Trophoblast cell (in vitro differentiated cells and primary cell): ENCODE data around the gene USO1.
"Not testable (repeated sequence)": the region's sequence is repeated elsewhere in the genome, so short reads cannot be mapped to it uniquely, and the experiment has no call there.

Source experiments
- DNase-seq, 2 donors: peaks; one replicate each; pipeline ENCODE4 v3.0.0-alpha.2; 2016
- H2AFZ ChIP-seq: 2 replicates; pipeline ENCODE4 v1.6.1; 2013; ENCODE audit warnings: low read length, moderate library complexity, mild to moderate bottlenecking; ENCODE audit not compliant: insufficient read depth, poor library complexity
- H2AK5ac ChIP-seq: 2 replicates; pipeline ENCODE4 v1.6.1; 2013; ENCODE audit warnings: mild to moderate bottlenecking, low read length
- H2BK120ac ChIP-seq: 2 replicates; pipeline ENCODE4 v1.6.1; 2013; ENCODE audit warnings: low read length, mild to moderate bottlenecking, moderate library complexity; ENCODE audit not compliant: insufficient read depth, poor library complexity
- H2BK12ac ChIP-seq: 2 replicates; pipeline ENCODE4 v1.6.1; 2013; ENCODE audit warnings: mild to moderate bottlenecking, low read length, moderate library complexity
- H2BK5ac ChIP-seq: 2 replicates; pipeline ENCODE4 v1.6.1; 2013; ENCODE audit warnings: low read length, low read depth, moderate library complexity, mild to moderate bottlenecking; ENCODE audit not compliant: poor library complexity
- H3K14ac ChIP-seq: 2 replicates; pipeline ENCODE4 v1.6.1; 2013; ENCODE audit warnings: mild to moderate bottlenecking, low read length
- H3K18ac ChIP-seq: 2 replicates; pipeline ENCODE4 v1.6.1; 2013; ENCODE audit warnings: mild to moderate bottlenecking, low read length
- H3K23ac ChIP-seq: 2 replicates; pipeline ENCODE4 v1.6.1; 2013; ENCODE audit warnings: low read length
- H3K27ac ChIP-seq: 2 replicates; pipeline ENCODE4 v1.5.1; 2013; ENCODE audit warnings: low read depth, mild to moderate bottlenecking, inconsistent platforms, low read length, moderate library complexity
- H3K27me3 ChIP-seq: 2 replicates; pipeline ENCODE4 v1.6.1; 2013; ENCODE audit warnings: inconsistent platforms, mild to moderate bottlenecking, low read length, moderate library complexity; ENCODE audit not compliant: insufficient read depth
- H3K36me3 ChIP-seq, 2 experiments: 1 replicate in 1 of 2; 2 replicates in 1 of 2; pipeline ENCODE4 v1.6.1; 2013; ENCODE audit warnings: low read length in 2 of 2, mild to moderate bottlenecking in 2 of 2, moderate library complexity in 1 of 2; ENCODE audit not compliant: insufficient read depth in 2 of 2, control insufficient read depth in 1 of 2
- H3K4ac ChIP-seq: 2 replicates; pipeline ENCODE4 v1.6.1; 2013; ENCODE audit warnings: low read depth, mild to moderate bottlenecking, low read length, moderate library complexity
- H3K4me1 ChIP-seq, 2 experiments: 1 replicate in 1 of 2; 2 replicates in 1 of 2; pipeline ENCODE4 v1.6.1; 2013; ENCODE audit warnings: low read length in 2 of 2, mild to moderate bottlenecking in 2 of 2, moderate library complexity in 1 of 2; ENCODE audit not compliant: insufficient read depth in 2 of 2, control insufficient read depth in 1 of 2
- H3K4me2 ChIP-seq: 2 replicates; pipeline ENCODE4 v1.6.1; 2013; ENCODE audit warnings: inconsistent platforms, mild to moderate bottlenecking, low read length, moderate library complexity
- H3K4me3 ChIP-seq: 2 replicates; pipeline ENCODE4 v1.5.1; 2013; ENCODE audit warnings: mild to moderate bottlenecking, low read depth, low read length, inconsistent platforms
- H3K79me1 ChIP-seq: one replicate; pipeline ENCODE4 v1.6.1; 2013; ENCODE audit warnings: low read length
- H3K79me2 ChIP-seq: 2 replicates; pipeline ENCODE4 v1.6.1; 2013; ENCODE audit warnings: low read length, mild to moderate bottlenecking; ENCODE audit not compliant: control insufficient read depth, insufficient read depth, poor library complexity
- H3K9ac ChIP-seq: 2 replicates; pipeline ENCODE4 v1.6.1; 2013; ENCODE audit warnings: mild to moderate bottlenecking, low read length
- H3K9me3 ChIP-seq: 2 replicates; pipeline ENCODE4 v1.6.1; 2013; ENCODE audit warnings: low read depth, mild to moderate bottlenecking, control low read depth, inconsistent platforms, low read length; ENCODE audit not compliant: insufficient read depth
- H4K12ac ChIP-seq: 2 replicates; pipeline ENCODE4 v1.6.1; 2013; ENCODE audit warnings: low read depth, mild to moderate bottlenecking, low read length, moderate library complexity
- H4K8ac ChIP-seq: 2 replicates; pipeline ENCODE4 v1.6.1; 2013; ENCODE audit warnings: low read depth, mild to moderate bottlenecking, low read length, moderate library complexity
- H4K91ac ChIP-seq: one replicate; pipeline ENCODE4 v1.6.1; 2013; ENCODE audit warnings: low read depth, mild to moderate bottlenecking, low read length, moderate library complexity
- WGBS: extraction: QIAGEN DNeasy Blood & Tissue Kit; methylation state at CpG from one replicate; pipeline ENCODE4 v1.1.7; 2013; ENCODE audit warnings: missing lambda C conversion rate; ENCODE audit not compliant: insufficient read length, insufficient coverage; ENCODE audit errors: extremely low coverage; 5-methylcytosine and 5-hydroxymethylcytosine counted together

USO1 gene

GRCh38 chr4:75790024-75790423 is 65.6 kb downstream of the USO1 start:
- H3K14ac ChIP-seq: no peak overlapping the region
- no peak overlapping the region for H4K12ac ChIP-seq
- H3K79me1 ChIP-seq: no peaks in the 10 kb centered on the region
- H3K4me3 ChIP-seq: no peak overlapping the region
- H3K4me1 ChIP-seq: no peaks in the 10 kb centered on the region
- H4K91ac ChIP-seq: no peak overlapping the region
- H2BK5ac ChIP-seq: no peak overlapping the region
- H3K36me3 ChIP-seq: peaks cover 10 to 15% of the 10 kb centered on the region in 2 experiments
- H2BK120ac ChIP-seq: no peak overlapping the region
- no CpG with 5 or more reads among the region's 1 CpG for WGBS
- no peak overlapping the region for H3K27ac ChIP-seq
- H4K8ac ChIP-seq: no peak overlapping the region
- no peaks in the 10 kb centered on the region for H3K79me2 ChIP-seq
- H3K9ac ChIP-seq: no peak overlapping the region
- H3K9me3 ChIP-seq: no peaks in the 10 kb centered on the region
- H3K23ac ChIP-seq: no peak overlapping the region
- H3K4ac ChIP-seq: no peak overlapping the region
- no peak overlapping the region for H3K4me2 ChIP-seq
- no peak overlapping the region for H2AFZ ChIP-seq
- no peak for DNase-seq
- no peak overlapping the region for H2BK12ac ChIP-seq
- no peaks in the 10 kb centered on the region for H3K27me3 ChIP-seq
- no peak overlapping the region for H2AK5ac ChIP-seq
- no peak overlapping the region for H3K18ac ChIP-seq

GRCh38 chr4:75800972-75801371 is 76.6 kb downstream of the USO1 start:
- H2AK5ac ChIP-seq: no peak overlapping the region
- H3K79me2 ChIP-seq: no peaks in the 10 kb centered on the region
- DNase-seq: peak in 1 of 2 donors; percentile 13
- no peak overlapping the region for H2BK12ac ChIP-seq
- H3K4me3 ChIP-seq: no peak overlapping the region
- WGBS: no CpG with 5 or more reads among the region's 1 CpG
- no peak overlapping the region for H3K4me2 ChIP-seq
- H3K4me1 ChIP-seq: no peaks in the 10 kb centered on the region
- H3K9ac ChIP-seq: no peak overlapping the region
- H2AFZ ChIP-seq: no peak overlapping the region
- H3K14ac ChIP-seq: no peak overlapping the region
- H4K91ac ChIP-seq: no peak overlapping the region
- no peak overlapping the region for H2BK5ac ChIP-seq
- no peak overlapping the region for H4K12ac ChIP-seq
- H3K9me3 ChIP-seq: no peaks in the 10 kb centered on the region
- H3K4ac ChIP-seq: no peak overlapping the region
- H2BK120ac ChIP-seq: no peak overlapping the region
- H3K36me3 ChIP-seq: peaks cover 6% of the 10 kb centered on the region in 2 experiments
- no peak overlapping the region for H4K8ac ChIP-seq
- no peak overlapping the region for H3K18ac ChIP-seq
- no peak overlapping the region for H3K23ac ChIP-seq
- no peaks in the 10 kb centered on the region for H3K27me3 ChIP-seq
- H3K79me1 ChIP-seq: no peaks in the 10 kb centered on the region
- no peak overlapping the region for H3K27ac ChIP-seq

- WGBS: no CpG with 5 or more reads among the region's 8 CpGs
- H4K12ac ChIP-seq, H3K4me1 ChIP-seq, H2BK120ac ChIP-seq, H2AK5ac ChIP-seq, H2BK5ac ChIP-seq, H2AFZ ChIP-seq, H3K4me3 ChIP-seq, H3K27me3 ChIP-seq, H3K18ac ChIP-seq, DNase-seq, H3K9me3 ChIP-seq, H4K91ac ChIP-seq, H3K9ac ChIP-seq, H3K27ac ChIP-seq, H3K79me2 ChIP-seq, H4K8ac ChIP-seq, H3K14ac ChIP-seq, H3K23ac ChIP-seq, H3K4ac ChIP-seq, H3K79me1 ChIP-seq, H2BK12ac ChIP-seq, H3K4me2 ChIP-seq: not testable (repeated sequence)
- peaks cover 13 to 17% of the 10 kb centered on the region in 2 experiments for H3K36me3 ChIP-seq
Observed at GRCh38 chr4:75806035-75806434, 81.7 kb downstream of the USO1 start.

GRCh38 chr4:75817901-75818300 is 93.5 kb downstream of the USO1 start:
- Histone ChIP-seq H4K91ac (no peak overlapping the region), H4K8ac (no peak overlapping the region), H3K79me1 (no peaks in the 10 kb centered on the region), H3K27ac (no peak overlapping the region), H3K23ac (no peak overlapping the region), H3K4me1 (no peaks in the 10 kb centered on the region), H3K36me3 (peaks cover 6 to 15% of the 10 kb centered on the region in 2 experiments), H2BK12ac (no peak overlapping the region), H2AFZ (no peak overlapping the region), H4K12ac (no peak overlapping the region), H3K9ac (no peak overlapping the region), H3K9me3 (no peaks in the 10 kb centered on the region), H3K27me3 (no peaks in the 10 kb centered on the region), H2BK120ac (no peak overlapping the region), H3K4me3 (no peak overlapping the region), H3K18ac (no peak overlapping the region), H2AK5ac (no peak overlapping the region), H2BK5ac (no peak overlapping the region), H3K4me2 (no peak overlapping the region), H3K79me2 (no peaks in the 10 kb centered on the region), H3K4ac (no peak overlapping the region), H3K14ac (no peak overlapping the region)
- no peak for DNase-seq
- WGBS: no CpG with 5 or more reads among the region's 2 CpGs
